Esophagus muscularis mucosa (tissue), 4 donors: ENCODE data around the gene PPP3CA. TPM values are rescaled to one million over a fixed set of nuclear protein-coding genes. Genes with fewer than 3 reads are reported as not detected.

Source experiments
- DNase-seq: peaks from one replicate; pipeline ENCODE4 v3.0.0-alpha.2; 2017; ENCODE audit errors: extremely low spot score
- H3K27ac ChIP-seq, 4 donors: fragments of 200-600 bp; sonication (generic); replicated peaks in 1 of 4; 1 replicate in 3 of 4; 2 replicates in 1 of 4; pipeline ENCODE4 v1.5.1; 2016 to 2019; ENCODE audit warnings: mild to moderate bottlenecking in 1 of 4
- H3K27me3 ChIP-seq, 4 donors: fragments of 200-600 bp; sonication (generic); one replicate each; pipeline versions ENCODE4 v1.5.1 to v1.6.0; 2016 to 2019
- H3K36me3 ChIP-seq, 4 donors: fragments of 200-600 bp; sonication (generic); one replicate each; pipeline ENCODE4 v1.5.1; 2016 to 2019
- H3K4me1 ChIP-seq, 4 donors: fragments of 200-600 bp; sonication (generic); one replicate each; pipeline ENCODE4 v1.5.1; 2016 to 2019
- H3K4me3 ChIP-seq, 4 donors: fragments of 200-600 bp; sonication (generic); 1 replicate in 2 of 4; 2 replicates in 2 of 4; pipeline ENCODE4 v1.5.1; 2016 to 2019; ENCODE audit warnings: mild to moderate bottlenecking in 4 of 4, moderate library complexity in 1 of 4
- H3K9me3 ChIP-seq, 4 donors: fragments of 200-600 bp; sonication (generic); 1 replicate in 3 of 4; 2 replicates in 1 of 4; pipeline ENCODE4 v1.5.1; 2016 to 2019
- EP300 ChIP-seq: sonication (generic); formaldehyde crosslinking; IDR thresholded peaks from one replicate; pipeline ENCODE4 v1.6.1; 2017; ENCODE audit warnings: antibody characterized with exemption
- POLR2A ChIP-seq: fragments of 450-650 bp; IDR thresholded peaks from one replicate; pipeline ENCODE4 v1.6.1; 2017; ENCODE audit warnings: antibody characterized with exemption, moderate library complexity, mild to moderate bottlenecking, low read depth
- POLR2AphosphoS5 ChIP-seq, 2 donors: sonication (generic); formaldehyde crosslinking; IDR thresholded peaks; one replicate each; pipeline ENCODE4 v1.6.1; 2017; ENCODE audit warnings: antibody characterized with exemption in 2 of 2
- WGBS: methylation state at CpG from one replicate; pipeline ENCODE4 v1.1.5; 2018; 5-methylcytosine and 5-hydroxymethylcytosine counted together
- intact Hi-C: fragments of 100-400 bp; cut with DNase I; formaldehyde crosslinking; loops from one replicate; pipeline ENCODE4 v1.15.1; 2023
- total RNA-seq, 4 donors: library from RNA; depleted of rRNA; stranded (reverse); fragments of >200 nt; gene quantifications; one replicate each; pipeline versions ENCODE4 v1.1.0 to v1.2.1, GENCODE V29; 2016
- TF ChIP-seq, protein P1 (sequence below), 3 experiments: fragments of 200-600 bp in 2 of 3; fragments of 450-650 bp in 1 of 3; sonication (generic) in 2 of 3; IDR thresholded peaks; one replicate each; pipeline ENCODE4 v1.5.1; 2017 to 2019; ENCODE audit warnings: antibody characterized with exemption in 3 of 3, mild to moderate bottlenecking in 2 of 3, moderate library complexity in 1 of 3

The PPP3CA gene
- total RNA-seq, 4 donors from 2014 or later = 21.3 to 31.6 (median 23.3) TPM

DNA sequence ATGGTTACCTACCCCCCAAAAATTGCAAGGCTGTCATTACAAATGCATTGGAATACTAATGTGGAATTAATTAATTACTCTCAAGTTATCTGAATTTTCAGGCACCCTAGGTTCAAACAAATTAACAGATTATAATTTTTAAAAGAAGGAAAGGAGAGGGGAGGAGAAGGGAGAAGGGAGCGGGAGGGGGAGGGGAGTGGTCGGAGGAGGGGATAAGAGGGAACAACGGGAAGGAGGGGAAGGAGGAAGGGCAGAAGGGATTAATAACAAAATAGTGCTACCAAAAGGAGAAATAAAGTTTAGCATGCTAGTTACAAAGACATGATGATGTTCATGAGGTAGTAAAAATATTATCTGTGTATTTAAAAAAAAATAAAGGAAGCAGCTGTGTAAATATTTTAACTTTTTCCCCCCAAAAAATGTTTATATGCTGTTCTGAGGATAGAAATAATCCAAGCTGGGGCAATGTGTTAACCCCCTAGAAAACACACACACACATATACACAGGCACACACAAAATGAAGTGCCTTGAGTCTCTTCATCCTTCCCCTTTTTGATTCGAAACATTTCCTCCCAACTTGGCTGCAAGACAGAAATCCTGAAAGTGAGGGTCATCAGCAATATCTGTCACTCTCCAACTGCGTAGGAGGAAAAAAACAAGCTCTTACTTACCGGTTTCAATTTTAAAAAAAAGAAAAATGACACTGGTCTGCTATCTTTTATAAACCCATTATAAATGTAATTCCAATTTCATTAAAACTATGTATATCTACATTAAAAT, 58.8 kb downstream of the PPP3CA start:
- H3K9me3 ChIP-seq = no peaks in the 10 kb centered on the region
- no peak overlapping the region for H3K27ac ChIP-seq
- intact Hi-C loops = no loop called here
- no peaks in the 10 kb centered on the region for H3K27me3 ChIP-seq
- TF ChIP-seq POLR2AphosphoS5 (IDR thresholded peaks at IDR 0.05) (no peak), EP300 (no peak), POLR2A (no peak)
- TF ChIP-seq, protein P1, sequence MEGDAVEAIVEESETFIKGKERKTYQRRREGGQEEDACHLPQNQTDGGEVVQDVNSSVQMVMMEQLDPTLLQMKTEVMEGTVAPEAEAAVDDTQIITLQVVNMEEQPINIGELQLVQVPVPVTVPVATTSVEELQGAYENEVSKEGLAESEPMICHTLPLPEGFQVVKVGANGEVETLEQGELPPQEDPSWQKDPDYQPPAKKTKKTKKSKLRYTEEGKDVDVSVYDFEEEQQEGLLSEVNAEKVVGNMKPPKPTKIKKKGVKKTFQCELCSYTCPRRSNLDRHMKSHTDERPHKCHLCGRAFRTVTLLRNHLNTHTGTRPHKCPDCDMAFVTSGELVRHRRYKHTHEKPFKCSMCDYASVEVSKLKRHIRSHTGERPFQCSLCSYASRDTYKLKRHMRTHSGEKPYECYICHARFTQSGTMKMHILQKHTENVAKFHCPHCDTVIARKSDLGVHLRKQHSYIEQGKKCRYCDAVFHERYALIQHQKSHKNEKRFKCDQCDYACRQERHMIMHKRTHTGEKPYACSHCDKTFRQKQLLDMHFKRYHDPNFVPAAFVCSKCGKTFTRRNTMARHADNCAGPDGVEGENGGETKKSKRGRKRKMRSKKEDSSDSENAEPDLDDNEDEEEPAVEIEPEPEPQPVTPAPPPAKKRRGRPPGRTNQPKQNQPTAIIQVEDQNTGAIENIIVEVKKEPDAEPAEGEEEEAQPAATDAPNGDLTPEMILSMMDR (IDR thresholded peaks at IDR 0.05) = no peak
- no peak overlapping the region for H3K4me3 ChIP-seq
- no peak for DNase-seq
- 45% methylated on average over 6 of the region's 6 CpGs for WGBS
- H3K36me3 ChIP-seq = no peaks in the 10 kb centered on the region
- peaks cover 17 to 69% (median 53%) of the 10 kb centered on the region in 4 donors for H3K4me1 ChIP-seq

DNA sequence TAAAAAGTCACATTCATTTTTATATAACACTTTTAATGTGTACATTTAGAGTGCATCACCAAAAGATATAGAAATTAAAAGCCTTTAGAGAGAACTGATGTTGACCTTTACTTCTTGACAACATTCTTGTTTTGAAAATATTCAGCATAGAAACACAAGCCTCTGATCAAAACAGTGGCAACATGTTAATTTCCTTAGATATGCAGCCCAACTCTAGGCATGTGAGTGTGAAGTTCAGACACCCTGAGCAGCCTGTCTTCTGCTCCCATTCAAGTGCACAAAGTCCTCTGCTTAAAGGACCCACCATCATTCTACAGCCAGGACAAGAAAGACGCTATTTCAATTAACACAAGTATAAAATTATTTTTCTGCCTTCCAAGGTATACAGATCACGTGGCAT, 60.0 kb downstream of the PPP3CA start:
- intact Hi-C loops = no loop called here

DNA sequence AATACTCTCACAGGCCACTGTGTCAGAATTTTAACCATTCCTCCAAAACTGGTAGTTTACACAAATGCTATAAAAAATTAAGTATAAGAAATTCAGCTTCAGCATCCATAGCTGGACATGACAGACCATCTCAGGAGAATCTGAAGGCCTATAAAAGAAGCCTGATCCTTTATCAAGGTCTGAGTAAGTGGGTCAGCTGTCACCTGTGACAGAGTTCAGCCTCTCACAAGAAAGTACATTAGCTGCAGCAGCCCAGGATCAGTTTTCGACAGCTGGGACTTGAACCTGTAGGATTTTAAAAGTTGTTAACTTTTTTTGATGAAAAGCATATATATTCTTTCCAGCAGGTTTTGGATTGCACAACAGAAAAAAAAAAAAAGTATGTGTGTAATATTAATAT, 60.7 kb downstream of the PPP3CA start:
- Histone ChIP-seq H3K27ac (no peak overlapping the region), H3K36me3 (no peaks in the 10 kb centered on the region), H3K4me3 (no peak overlapping the region), H3K9me3 (no peaks in the 10 kb centered on the region), H3K4me1 (peaks cover 21 to 69% (median 53%) of the 10 kb centered on the region in 4 donors), H3K27me3 (no peaks in the 10 kb centered on the region)
- 75% methylated on average over 1 of the region's 1 CpG for WGBS
- intact Hi-C loops = no loop called here
- TF ChIP-seq POLR2AphosphoS5 (IDR thresholded peaks at IDR 0.05) = no peak
- TF ChIP-seq, protein P1 (IDR thresholded peaks at IDR 0.05) = no peak
- no peak for TF ChIP-seq EP300
- TF ChIP-seq POLR2A = no peak
- DNase-seq = no peak

More for the DNA sequence above, 60.0 kb downstream of the PPP3CA start:
- no peaks in the 10 kb centered on the region for H3K36me3 ChIP-seq
- H3K9me3 ChIP-seq = no peaks in the 10 kb centered on the region
- H3K27ac ChIP-seq = no peak overlapping the region
- no peak for DNase-seq
- peaks cover 21 to 70% (median 52%) of the 10 kb centered on the region in 4 donors for H3K4me1 ChIP-seq
- no peaks in the 10 kb centered on the region for H3K27me3 ChIP-seq
- TF ChIP-seq POLR2A = no peak
- TF ChIP-seq EP300 = no peak
- TF ChIP-seq, protein P1 (IDR thresholded peaks at IDR 0.05) = no peak
- TF ChIP-seq POLR2AphosphoS5 (IDR thresholded peaks at IDR 0.05) = no peak
- no peak overlapping the region for H3K4me3 ChIP-seq
- WGBS = 79% methylated on average over 2 of the region's 2 CpGs

- TF ChIP-seq, protein P1 (IDR thresholded peaks at IDR 0.05) = no peak
- TF ChIP-seq POLR2AphosphoS5 (IDR thresholded peaks at IDR 0.05) (no peak), POLR2A (no peak), EP300 (no peak)
- Histone ChIP-seq H3K9me3 (no peaks in the 10 kb centered on the region), H3K27ac (no peak overlapping the region), H3K27me3 (no peaks in the 10 kb centered on the region), H3K4me1 (peaks cover 24 to 62% (median 46%) of the 10 kb centered on the region in 4 donors), H3K36me3 (no peaks in the 10 kb centered on the region), H3K4me3 (no peak overlapping the region)
- no peak for DNase-seq
- 86% methylated on average over 4 of the region's 4 CpGs for WGBS
- intact Hi-C loops = no loop called here
Observed at GRCh38 chr4:101285985-101286384, 61.3 kb downstream of the PPP3CA start.
